COLO829 (cell line): ENCODE measurements around the gene MYH9.
"Not testable (repeated sequence)": the region's sequence is repeated elsewhere in the genome, so short reads cannot be mapped to it uniquely, and the experiment has no call there.

Experiments used
- DNase-seq: peaks from one replicate; pipeline ENCODE4 v3.0.0; 2012; ENCODE audit warnings: low spot score

Gene MYH9

DNA sequence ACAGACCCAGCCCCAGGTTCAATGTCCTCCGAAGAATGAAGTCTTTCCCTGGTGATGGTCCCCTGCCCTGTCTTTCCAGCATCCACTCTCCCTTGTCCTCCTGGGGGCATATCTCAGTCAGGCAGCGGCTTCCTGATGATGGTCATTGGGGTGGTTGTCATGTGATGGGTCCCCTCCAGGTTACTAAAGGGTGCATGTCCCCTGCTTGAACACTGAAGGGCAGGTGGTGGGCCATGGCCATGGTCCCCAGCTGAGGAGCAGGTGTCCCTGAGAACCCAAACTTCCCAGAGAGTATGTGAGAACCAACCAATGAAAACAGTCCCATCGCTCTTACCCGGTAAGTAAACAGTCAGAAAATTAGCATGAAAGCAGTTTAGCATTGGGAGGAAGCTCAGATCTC, 120.7 kb downstream of the MYH9 start:
- no peak for DNase-seq

DNA sequence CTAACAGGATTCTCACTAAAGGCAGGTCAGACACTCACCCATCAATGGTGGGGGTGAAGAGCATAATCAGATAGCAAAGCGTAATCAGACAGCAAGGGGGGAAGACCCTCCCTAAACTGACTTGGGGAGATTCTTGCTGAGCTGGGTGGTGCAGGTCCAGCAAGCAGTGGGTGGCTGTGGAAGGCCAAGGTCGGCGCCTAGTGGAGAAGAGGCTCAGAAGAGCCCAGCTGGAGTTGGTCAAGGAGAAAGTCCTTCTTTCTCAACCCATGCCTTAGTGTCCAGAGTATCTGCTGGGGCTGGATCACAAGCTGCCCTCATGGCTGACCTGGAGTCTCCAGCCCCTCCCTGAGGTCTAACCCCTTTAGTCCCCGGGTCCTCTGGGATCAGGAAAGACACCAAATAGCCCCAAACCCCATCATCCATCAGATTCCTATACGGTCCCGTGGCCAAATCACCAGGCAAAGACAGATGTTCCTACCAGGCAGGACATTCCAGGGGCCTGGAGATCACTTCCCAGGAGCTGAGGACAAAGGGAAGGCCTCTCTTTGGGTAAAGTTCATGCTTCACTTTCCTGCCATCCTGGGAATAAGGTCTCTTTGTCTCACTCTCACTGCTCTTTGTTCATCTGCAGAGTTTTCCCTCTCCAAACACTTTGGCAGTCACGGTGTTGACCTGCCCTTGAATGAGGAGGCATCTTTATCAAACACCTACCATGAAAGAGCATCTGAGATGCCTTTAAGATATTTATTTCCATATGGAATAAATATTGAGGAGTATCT, 123.7 kb downstream of the MYH9 start:
- DNase-seq, result not testable (repeated sequence)

DNA sequence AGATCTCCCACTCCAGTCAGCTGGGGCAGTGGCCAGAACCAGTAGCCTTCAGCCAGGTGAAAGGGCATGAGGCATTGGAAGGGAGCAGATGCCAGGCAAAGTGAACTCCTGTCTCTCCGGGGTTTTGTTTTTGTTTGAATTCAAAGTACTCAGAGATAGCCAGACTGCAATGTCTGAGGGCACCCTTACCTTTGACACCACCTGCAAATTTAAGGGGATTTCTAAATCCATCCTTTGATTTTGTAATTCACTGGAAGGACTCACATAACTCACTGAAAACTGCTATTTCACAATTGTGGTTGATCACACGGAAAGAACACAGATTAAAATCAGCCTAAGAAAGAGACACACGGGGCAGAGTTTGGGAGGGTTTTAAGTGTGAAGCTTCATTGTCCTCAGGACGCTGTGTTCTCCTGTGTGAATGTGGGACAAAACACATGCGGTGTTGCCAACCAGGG, 124.5 kb downstream of the MYH9 start:
- DNase-seq, result not testable (repeated sequence)

- not testable (repeated sequence) for DNase-seq
Observed at GRCh38 chr22:36262307-36262706, 125.5 kb downstream of the MYH9 start.

DNA sequence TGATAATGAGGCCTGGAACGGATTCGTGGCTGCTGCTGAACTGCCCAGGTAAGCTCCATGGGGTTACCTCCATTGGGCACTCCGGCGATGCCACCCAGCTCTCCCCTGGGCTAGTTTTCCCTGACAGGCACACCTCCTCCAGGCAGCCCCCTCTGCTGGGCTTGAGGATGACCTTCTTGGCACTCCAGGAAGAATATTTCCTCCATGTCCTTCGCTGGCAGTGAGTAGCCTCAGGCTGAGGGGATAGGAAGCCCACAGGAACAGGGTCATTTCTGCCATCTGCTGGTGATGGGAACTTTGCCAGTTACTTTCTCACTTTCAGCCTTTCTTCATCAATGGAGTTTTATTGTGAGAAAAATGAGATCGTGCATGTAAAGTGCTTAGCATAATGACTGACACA, 126.1 kb downstream of the MYH9 start:
- not testable (repeated sequence) for DNase-seq

GRCh38 chr22:36259615-36260300, 128.0 kb downstream of the MYH9 start:
- DNase-seq, result no peak

GRCh38 chr22:36258701-36259614, 128.8 kb downstream of the MYH9 start:
- DNase-seq, result no peak

- DNase-seq, result no peak
Observed at GRCh38 chr22:36257948-36258670, 129.7 kb downstream of the MYH9 start.

DNA sequence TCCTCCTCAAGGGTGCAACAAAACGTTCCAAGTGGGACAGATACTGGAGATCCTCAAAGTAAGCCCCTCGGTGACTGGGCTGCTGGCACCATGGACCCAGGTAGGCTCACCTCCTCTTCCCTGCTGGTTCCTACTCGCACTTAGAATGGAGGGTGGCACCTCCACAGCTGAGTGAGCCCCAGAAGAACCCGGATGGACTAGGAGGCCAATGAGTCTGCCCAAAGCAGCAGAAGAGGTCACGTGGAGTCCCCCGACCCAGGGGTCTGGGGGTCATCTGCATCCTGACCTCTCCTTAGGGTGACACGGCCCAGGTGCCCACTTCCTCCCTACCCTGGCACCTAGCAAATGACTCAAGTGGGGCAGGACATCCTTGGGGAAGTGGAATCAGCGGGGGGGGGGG, 130.5 kb downstream of the MYH9 start:
- no peak for DNase-seq

- no peak for DNase-seq
Observed at GRCh38 chr22:36256478-36256877, 131.3 kb downstream of the MYH9 start.

DNA sequence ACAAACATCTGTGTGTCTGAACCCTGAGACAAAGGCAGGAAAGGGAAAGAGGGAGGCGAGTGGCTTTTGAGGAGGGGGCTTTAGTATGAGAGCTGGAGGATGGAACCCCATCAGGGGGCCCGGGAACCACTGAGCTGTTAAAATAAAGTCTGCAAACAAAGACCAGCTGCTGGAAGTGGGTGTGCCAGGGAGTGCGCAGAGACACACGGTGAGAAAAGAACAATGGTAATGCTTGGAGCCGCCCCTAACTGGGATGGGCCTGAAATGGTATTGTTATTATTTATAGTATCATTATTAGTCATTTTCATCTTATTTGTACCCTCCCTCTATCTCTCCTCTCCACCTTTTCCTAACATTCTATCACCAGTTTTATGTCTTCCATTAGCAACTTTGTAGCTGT, 132.2 kb downstream of the MYH9 start:
- not testable (repeated sequence) for DNase-seq

DNA sequence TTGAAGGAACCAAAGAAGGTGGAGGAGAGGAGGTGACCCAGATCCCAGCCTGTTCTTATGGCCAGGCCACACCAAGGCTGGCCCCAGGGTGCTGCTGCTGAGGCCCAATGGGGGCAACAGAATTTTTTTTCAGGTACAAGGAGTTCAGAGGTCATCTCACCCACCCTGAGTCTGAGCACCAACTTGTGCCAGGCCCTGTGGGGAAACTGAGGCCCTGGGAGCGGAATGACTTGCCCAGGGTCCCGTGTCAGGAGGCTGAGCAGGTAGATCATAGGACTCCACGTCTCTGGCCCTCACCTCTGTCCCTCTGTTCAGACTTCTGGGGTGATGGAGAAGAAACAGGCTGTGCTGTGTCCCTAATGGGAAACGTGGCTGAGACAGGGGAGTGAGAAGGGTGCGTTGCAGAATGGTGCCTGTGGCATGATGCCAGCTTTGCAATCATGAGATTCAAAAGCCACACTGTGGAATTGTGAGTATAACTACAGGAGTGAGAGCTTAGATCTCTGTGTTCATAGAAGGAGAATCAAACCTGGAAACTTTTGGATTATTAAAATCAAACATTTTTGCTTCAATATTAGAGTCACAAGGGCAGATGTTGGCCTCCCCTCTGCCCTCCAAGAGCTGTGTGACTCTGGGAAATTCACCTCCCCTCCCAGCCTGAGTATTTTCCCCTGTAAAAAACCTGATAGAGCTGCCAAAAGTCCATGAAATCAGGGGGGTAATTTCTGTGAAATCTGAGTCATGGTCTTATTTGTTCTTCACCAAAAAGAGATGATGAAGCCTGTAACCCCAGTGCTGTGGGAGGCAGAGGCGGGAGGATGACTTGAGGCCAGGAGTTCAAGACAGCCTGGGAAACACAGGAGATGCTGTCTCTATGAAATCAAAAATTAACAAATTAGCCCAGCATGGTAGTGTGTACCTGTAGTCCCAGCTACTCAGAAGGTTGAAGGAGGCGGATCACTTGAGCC, 134.0 kb downstream of the MYH9 start:
- no peak for DNase-seq

DNA sequence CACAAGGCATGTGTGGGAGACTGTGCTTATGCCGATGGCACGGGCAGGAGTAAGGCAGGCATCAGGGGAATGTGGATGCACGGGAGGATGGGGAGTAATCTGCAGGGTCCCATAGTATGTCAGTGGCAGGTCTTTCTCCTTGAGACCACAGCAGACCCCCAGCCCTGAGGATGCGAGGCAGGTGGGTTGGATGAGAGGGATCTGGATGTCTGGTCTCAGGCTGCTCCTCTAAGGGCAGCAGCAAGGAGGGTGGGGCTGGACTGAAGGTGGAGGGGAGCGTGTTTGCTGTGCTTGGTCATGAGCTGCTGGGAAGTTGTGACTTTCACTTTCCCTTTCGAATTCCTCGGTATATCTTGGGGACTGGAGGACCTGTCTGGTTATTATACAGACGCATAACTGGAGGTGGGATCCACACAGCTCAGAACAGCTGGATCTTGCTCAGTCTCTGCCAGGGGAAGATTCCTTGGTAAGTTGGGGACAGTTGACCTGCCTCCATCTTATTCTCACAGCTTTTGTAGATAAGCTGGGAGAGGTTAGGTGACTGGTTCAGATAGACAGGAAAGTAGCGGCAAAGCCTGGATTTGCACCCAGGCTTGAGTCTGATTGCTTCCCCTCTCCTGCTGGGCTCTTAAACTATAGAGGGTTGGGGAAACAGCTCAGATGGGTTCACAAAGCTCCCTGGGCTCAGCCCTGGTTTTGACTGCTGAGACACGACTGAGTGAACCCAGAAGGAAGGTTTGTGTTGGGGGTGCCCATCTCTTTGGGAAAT, 134.8 kb downstream of the MYH9 start, which contains the start of gene APOL1:
APOL1 (plus strand) TSS at position 380 of the 769 bp plus-strand sequence. CDS start 1,823 bp downstream, outside the sequence.
- no peak for DNase-seq

GRCh38 chr22:36251979-36252608, 135.7 kb downstream of the MYH9 start:
- DNase-seq, result not testable (repeated sequence)

GRCh38 chr22:36250292-36250960, 137.3 kb downstream of the MYH9 start:
- not testable (repeated sequence) for DNase-seq

GRCh38 chr22:36249160-36249559, 138.6 kb downstream of the MYH9 start:
- DNase-seq, result no peak

DNA sequence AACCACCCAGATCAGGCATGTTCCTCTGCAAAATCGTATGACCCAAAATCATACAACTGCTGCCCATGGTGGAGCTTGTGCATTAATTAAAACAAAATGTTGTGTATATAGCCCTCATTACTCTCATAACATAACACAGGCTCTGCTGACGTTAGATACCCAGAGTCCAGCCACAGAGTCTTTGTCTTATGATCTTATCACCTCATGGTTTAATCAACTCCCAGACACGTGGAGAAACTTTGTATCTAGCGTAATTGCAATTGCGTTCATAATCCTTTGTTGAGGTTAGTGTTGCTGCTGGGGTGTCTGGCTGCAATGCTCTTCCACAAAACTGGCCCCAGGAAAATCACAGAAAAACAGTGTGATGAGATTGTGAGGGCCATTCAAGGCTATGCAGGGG, 139.8 kb downstream of the MYH9 start:
- no peak for DNase-seq

GRCh38 chr22:36246718-36247117, 141.0 kb downstream of the MYH9 start:
- no peak for DNase-seq
